PFSK-1 (cell line): ENCODE results near the gene FAM174C.

Source experiments
- POLR2AphosphoS5 ChIP-seq: IDR thresholded peaks from 2 replicates; pipeline ENCODE4 v1.6.1; 2012; ENCODE audit warnings: low read depth, mild to moderate bottlenecking, control low read depth, low read length, moderate library complexity
- SIN3A ChIP-seq: IDR thresholded peaks from 2 replicates; pipeline ENCODE4 v1.6.1; 2012; ENCODE audit warnings: mild to moderate bottlenecking, low read length, moderate library complexity, borderline replicate concordance; ENCODE audit not compliant: insufficient read depth
- TF ChIP-seq, protein P1 (sequence below), 2 experiments: IDR thresholded peaks; 2 replicates each; pipeline versions ENCODE4 v1.6.1 to v1.8.0; 2011 to 2012; ENCODE audit warnings: low read depth in 2 of 2, low read length in 2 of 2, control low read depth in 1 of 2, inconsistent platforms in 1 of 2, mild to moderate bottlenecking in 1 of 2, moderate library complexity in 1 of 2; ENCODE audit not compliant: insufficient read depth in 1 of 2

GRCh38 chr19:1304197-1304924, 29.0 kb downstream of the FAM174C start:
- TF ChIP-seq SIN3A: no peak
- TF ChIP-seq, protein P1, sequence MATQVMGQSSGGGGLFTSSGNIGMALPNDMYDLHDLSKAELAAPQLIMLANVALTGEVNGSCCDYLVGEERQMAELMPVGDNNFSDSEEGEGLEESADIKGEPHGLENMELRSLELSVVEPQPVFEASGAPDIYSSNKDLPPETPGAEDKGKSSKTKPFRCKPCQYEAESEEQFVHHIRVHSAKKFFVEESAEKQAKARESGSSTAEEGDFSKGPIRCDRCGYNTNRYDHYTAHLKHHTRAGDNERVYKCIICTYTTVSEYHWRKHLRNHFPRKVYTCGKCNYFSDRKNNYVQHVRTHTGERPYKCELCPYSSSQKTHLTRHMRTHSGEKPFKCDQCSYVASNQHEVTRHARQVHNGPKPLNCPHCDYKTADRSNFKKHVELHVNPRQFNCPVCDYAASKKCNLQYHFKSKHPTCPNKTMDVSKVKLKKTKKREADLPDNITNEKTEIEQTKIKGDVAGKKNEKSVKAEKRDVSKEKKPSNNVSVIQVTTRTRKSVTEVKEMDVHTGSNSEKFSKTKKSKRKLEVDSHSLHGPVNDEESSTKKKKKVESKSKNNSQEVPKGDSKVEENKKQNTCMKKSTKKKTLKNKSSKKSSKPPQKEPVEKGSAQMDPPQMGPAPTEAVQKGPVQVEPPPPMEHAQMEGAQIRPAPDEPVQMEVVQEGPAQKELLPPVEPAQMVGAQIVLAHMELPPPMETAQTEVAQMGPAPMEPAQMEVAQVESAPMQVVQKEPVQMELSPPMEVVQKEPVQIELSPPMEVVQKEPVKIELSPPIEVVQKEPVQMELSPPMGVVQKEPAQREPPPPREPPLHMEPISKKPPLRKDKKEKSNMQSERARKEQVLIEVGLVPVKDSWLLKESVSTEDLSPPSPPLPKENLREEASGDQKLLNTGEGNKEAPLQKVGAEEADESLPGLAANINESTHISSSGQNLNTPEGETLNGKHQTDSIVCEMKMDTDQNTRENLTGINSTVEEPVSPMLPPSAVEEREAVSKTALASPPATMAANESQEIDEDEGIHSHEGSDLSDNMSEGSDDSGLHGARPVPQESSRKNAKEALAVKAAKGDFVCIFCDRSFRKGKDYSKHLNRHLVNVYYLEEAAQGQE (IDR thresholded peaks at IDR 0.05; ENCODE audit: insufficient read depth in 1 of 2, low read depth in 2 of 2, low read length in 2 of 2): no peak
- no peak for TF ChIP-seq POLR2AphosphoS5
